Lung (tissue), 12 donors: Measurements from ENCODE around the gene RNASE9. TPM values are rescaled to one million over a fixed set of nuclear protein-coding genes. Genes with fewer than 3 reads are reported as not detected.

ENCODE experiments used
- ATAC-seq: fragments of 200-7000 bp; cut with Tn5 transposase; one replicate; pipeline ENCODE4 v1.9.1; 2020; ENCODE audit warnings: moderate number of reproducible peaks; ENCODE audit not compliant: insufficient read depth, low FRiP score
- DNase-seq, 3 donors: peaks; one replicate each; pipeline ENCODE4 v3.0.0-alpha.2; 2013 to 2017
- H3K27ac ChIP-seq, 2 donors: one replicate each; pipeline ENCODE4 v1.5.1; 2013; ENCODE audit warnings: mild to moderate bottlenecking in 2 of 2, moderate library complexity in 2 of 2, control low read depth in 1 of 2, inconsistent platforms in 1 of 2, low read depth in 1 of 2, low read length in 1 of 2
- H3K27me3 ChIP-seq, 3 donors: one replicate each; pipeline ENCODE4 v1.5.1; 2013; ENCODE audit warnings: low read length in 2 of 3; ENCODE audit not compliant: control insufficient read depth in 3 of 3, insufficient read depth in 3 of 3
- H3K36me3 ChIP-seq, 4 donors: one replicate each; pipeline ENCODE4 v1.5.1; 2013; ENCODE audit warnings: low read length in 4 of 4, mild to moderate bottlenecking in 1 of 4, moderate library complexity in 1 of 4; ENCODE audit not compliant: control insufficient read depth in 4 of 4, insufficient read depth in 4 of 4
- H3K4me1 ChIP-seq, 5 donors: one replicate each; pipeline ENCODE4 v1.5.1; 2013; ENCODE audit warnings: low read length in 5 of 5, mild to moderate bottlenecking in 2 of 5, moderate library complexity in 1 of 5; ENCODE audit not compliant: control insufficient read depth in 5 of 5, insufficient read depth in 5 of 5
- H3K4me3 ChIP-seq: one replicate; pipeline ENCODE4 v1.5.1; 2013; ENCODE audit warnings: mild to moderate bottlenecking, control low read depth, moderate library complexity
- H3K9ac ChIP-seq, 2 donors: one replicate each; pipeline ENCODE4 v1.5.1; 2013; ENCODE audit warnings: low read length in 2 of 2, control low read depth in 1 of 2; ENCODE audit not compliant: insufficient read depth in 1 of 2
- H3K9me3 ChIP-seq, 4 donors: one replicate each; pipeline ENCODE4 v1.5.1; 2013; ENCODE audit warnings: low read length in 3 of 4, mild to moderate bottlenecking in 1 of 4, moderate library complexity in 1 of 4; ENCODE audit not compliant: control insufficient read depth in 4 of 4, insufficient read depth in 3 of 4
- CTCF ChIP-seq: IDR thresholded peaks from 2 replicates; pipeline ENCODE4 v1.5.1; 2012; ENCODE audit warnings: mild to moderate bottlenecking; ENCODE audit errors: control extremely low read depth, extremely low read depth
- WGBS, 2 donors: extraction: QIAGEN DNeasy Blood & Tissue Kit; methylation state at CpG; one replicate each; pipeline ENCODE4 v1.1.7; 2013; 5-methylcytosine and 5-hydroxymethylcytosine counted together
- polyA plus RNA-seq, 2 donors: library from polyadenylated mRNA; stranded (reverse); fragments of 200-250 nt; gene quantifications; one replicate each; pipeline ENCODE4 v1.2.1, GENCODE V29; 2013
- total RNA-seq, 2 donors: library from RNA; depleted of rRNA in 1 of 2; stranded (reverse); fragments of >200 nt in 1 of 2; gene quantifications; one replicate each; pipeline ENCODE4 v1.2.1, GENCODE V29; 2014 to 2021
- donor health status: control.
- donor health status: control.
- donor health status: Bipolar disorder and iron deficiency.
- donor health status: healthy.
- donor health status: DM: yes; HTN: yes; CAD: no.

Gene RNASE9
- total and polyA plus RNA-seq, 4 donors: not detected

- Histone ChIP-seq H3K9me3 (no peaks in the 10 kb centered on the region), H3K4me1 (no peaks in the 10 kb centered on the region), H3K36me3 (no peaks in the 10 kb centered on the region), H3K27me3 (no peaks in the 10 kb centered on the region), H3K9ac (no peak overlapping the region), H3K27ac (no peak overlapping the region), H3K4me3 (no peak overlapping the region)
- TF ChIP-seq CTCF: no peak
- DNase-seq (no peak), ATAC-seq (no peak)
- 92 to 99% methylated on average over 2 of the region's 2 CpGs for WGBS, 2 donors
These were observed 9.9 kb downstream of the RNASE9 start for GRCh38 chr14:20550926-20551325.

GRCh38 chr14:20548414-20549158 is 12.3 kb downstream of the RNASE9 start:
- 91 to 95% methylated on average over 10 of the region's 10 CpGs for WGBS, 2 donors
- no peak overlapping the region for H3K4me3 ChIP-seq

GRCh38 chr14:20546877-20547276 is 14.0 kb downstream of the RNASE9 start:
- Histone ChIP-seq H3K9ac (no peak overlapping the region), H3K9me3 (no peaks in the 10 kb centered on the region), H3K4me3 (no peak overlapping the region), H3K36me3 (no peaks in the 10 kb centered on the region), H3K27me3 (no peaks in the 10 kb centered on the region), H3K4me1 (no peaks in the 10 kb centered on the region), H3K27ac (no peak overlapping the region)
- no peak for TF ChIP-seq CTCF
- DNase-seq: no peak
- no peak for ATAC-seq
- WGBS, 2 donors: 53 to 69% methylated on average over 3 of the region's 3 CpGs

More at GRCh38 chr14:20548414-20549158, 12.3 kb downstream of the RNASE9 start:
- no peaks in the 10 kb centered on the region for H3K36me3 ChIP-seq
- H3K9me3 ChIP-seq: no peaks in the 10 kb centered on the region
- no peak overlapping the region for H3K9ac ChIP-seq
- no peak for TF ChIP-seq CTCF
- no peak overlapping the region for H3K27ac ChIP-seq
- ATAC-seq (no peak), DNase-seq (no peak)
- no peaks in the 10 kb centered on the region for H3K4me1 ChIP-seq
- H3K27me3 ChIP-seq: no peaks in the 10 kb centered on the region

GRCh38 chr14:20539906-20540305 is 20.9 kb downstream of the RNASE9 start:
- H3K27me3 ChIP-seq: no peaks in the 10 kb centered on the region
- no peaks in the 10 kb centered on the region for H3K9me3 ChIP-seq
- no peak overlapping the region for H3K27ac ChIP-seq
- no peak for DNase-seq
- no peaks in the 10 kb centered on the region for H3K36me3 ChIP-seq
- no peak overlapping the region for H3K4me3 ChIP-seq
- no peaks in the 10 kb centered on the region for H3K4me1 ChIP-seq
- no peak overlapping the region for H3K9ac ChIP-seq
- WGBS, 2 donors: 67 to 84% methylated on average over 4 of the region's 4 CpGs
- no peak for TF ChIP-seq CTCF
- ATAC-seq: no peak
